Heart left ventricle (tissue), 13 donors: ENCODE results near the gene ASB1.

Source experiments
- CTCF ChIP-seq, 12 donors: fragments of 200-600 bp; sonication (generic) in 4 of 12; IDR thresholded peaks; one replicate each; pipeline versions ENCODE4 v1.5.0 to v1.8.0; 2018 to 2022; ENCODE audit warnings: antibody characterized with exemption in 12 of 12, mild to moderate bottlenecking in 5 of 12
- POLR2A ChIP-seq, 2 donors: fragments of 450-650 bp; IDR thresholded peaks; one replicate each; pipeline ENCODE4 v1.6.1; 2017; ENCODE audit warnings: antibody characterized with exemption in 2 of 2, mild to moderate bottlenecking in 2 of 2, moderate library complexity in 2 of 2
- donor health status: ischemic (EF 13 %, LVEDD 7.1; RV severe dilation, severe dysfunction).
- donor health status: DM: no; HTN: yes; CAD: no.
- donor health status: DM: no; HTN: no; CAD: no.
- donor health status: ischemic (EF 25% LVEDD 6.9; RV normal size, moderate dysfunction).
- donor health status: ischemic (EF 25% LVEDD 5.7; RV mildly dilated, moderate dysfunction).
- donor health status: ischemic (EF 35%, LVEDD 5.7; RV mildly dilated, moderate dysfunction).
- donor health status: nonischemic (EF 11% LVEDD 7.7; RV severe dilation, severe dysfunction).
- donor health status: DM: yes; HTN: yes; CAD: no.
- donor health status: PGD.
- donor health status: ischemic (EF 29% LVEDD 5.4; RV normal size, mild dysfunction).
- donor health status: nonischemic (EF 23%, LVEDD 6.1; RV moderate dilation, normal function).

GRCh38 chr2:238388794-238389193, 37.9 kb upstream of the ASB1 start:
- no peak for TF ChIP-seq CTCF (IDR thresholded peaks at IDR 0.05)
- no peak for TF ChIP-seq POLR2A (IDR thresholded peaks at IDR 0.05)
